GM21381 (cell line): ENCODE results near the gene SCN1A.
"Not testable (repeated sequence)": the region's sequence is repeated elsewhere in the genome, so short reads cannot be mapped to it uniquely, and the experiment has no call there.

ENCODE experiments used
- ATAC-seq: cut with Tn5 transposase; IDR thresholded peaks from one replicate; pipeline ENCODE4 v1.9.1; 2021; ENCODE audit warnings: mild to moderate bottlenecking, moderate library complexity; ENCODE audit not compliant: unreplicated experiment

SCN1A gene

GRCh38 chr2:166135849-166136258 is 8.0 kb upstream of the SCN1A start:
- no peak for ATAC-seq

- no peak for ATAC-seq
Observed at GRCh38 chr2:166135152-166135848, 7.5 kb upstream of the SCN1A start.

DNA sequence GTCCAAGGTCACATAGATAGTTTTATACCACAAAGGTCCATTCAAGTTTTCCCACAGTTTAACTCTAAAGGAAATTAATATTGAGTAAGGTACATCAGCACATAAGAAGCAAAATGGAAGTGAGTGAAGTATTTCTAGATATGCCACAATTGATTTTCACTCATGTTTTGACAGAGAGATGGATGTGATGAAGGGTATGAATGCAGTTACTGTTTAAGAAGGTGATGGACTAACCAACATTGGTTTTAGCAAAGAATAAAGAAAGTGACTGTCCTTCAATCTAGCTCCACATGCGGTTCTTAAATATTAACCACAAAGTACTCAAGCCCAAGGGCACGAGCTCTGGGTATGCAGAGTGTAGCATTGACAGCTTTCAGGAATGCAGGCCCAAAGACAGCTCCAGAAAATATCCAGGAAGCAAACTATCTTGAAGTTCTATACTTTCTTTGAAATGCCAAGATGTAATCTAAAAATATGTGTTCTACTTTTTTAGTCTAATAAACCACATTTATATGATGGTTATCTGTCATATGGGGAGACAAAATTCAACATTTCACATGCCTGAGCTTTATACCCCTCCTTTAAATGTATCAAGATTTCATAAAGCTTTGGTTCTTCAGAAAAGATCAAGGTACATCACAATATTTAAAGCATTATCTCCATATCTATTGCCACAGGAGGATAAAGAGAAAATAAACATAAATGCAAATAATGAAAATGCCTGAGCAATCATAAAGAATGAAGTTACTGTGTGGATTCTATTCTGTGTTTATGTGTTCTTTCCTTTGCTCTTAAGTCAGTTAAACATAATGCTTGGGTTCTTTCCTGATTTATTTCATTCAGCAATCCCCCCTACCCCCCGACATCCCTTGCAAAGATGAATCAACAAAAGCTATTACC is 6.7 kb upstream of the SCN1A start:
- ATAC-seq, result no peak

DNA sequence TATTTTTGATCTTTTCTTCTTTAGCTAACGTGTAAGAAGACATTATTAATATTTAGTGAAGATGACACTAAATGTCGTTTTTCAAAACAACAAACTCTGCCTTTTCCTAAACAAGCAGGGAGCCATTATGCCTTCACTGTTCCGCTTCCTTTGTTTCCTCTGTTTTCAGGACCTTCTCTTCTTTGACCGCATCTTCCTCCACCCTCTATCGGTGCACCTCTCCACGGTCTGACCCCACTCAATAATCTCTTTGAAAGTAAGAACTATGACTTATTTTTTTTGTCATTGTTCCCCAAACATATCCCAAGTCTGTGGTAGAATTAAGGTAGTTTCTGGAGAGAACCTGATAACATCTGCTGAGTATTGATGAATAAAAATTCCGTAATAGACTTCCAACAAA is 5.8 kb upstream of the SCN1A start:
- ATAC-seq, result no peak

DNA sequence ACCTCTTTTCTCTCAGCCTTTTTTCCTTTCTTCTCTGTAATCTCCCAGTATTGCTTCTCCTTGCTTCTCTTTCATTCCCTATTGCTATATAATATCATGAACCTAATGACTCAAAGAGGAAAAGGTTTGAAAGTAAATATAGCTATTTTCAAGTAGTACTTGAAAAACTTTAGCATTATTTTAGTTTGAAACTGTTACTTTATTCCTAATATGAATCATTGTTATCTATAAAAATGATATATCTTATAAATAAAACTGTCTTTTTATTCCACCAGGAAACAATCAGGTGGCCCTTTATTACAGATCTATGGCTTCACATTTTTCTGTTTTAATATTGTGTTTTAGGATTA is 311 bp upstream of the SCN1A start:
- no peak for ATAC-seq

DNA sequence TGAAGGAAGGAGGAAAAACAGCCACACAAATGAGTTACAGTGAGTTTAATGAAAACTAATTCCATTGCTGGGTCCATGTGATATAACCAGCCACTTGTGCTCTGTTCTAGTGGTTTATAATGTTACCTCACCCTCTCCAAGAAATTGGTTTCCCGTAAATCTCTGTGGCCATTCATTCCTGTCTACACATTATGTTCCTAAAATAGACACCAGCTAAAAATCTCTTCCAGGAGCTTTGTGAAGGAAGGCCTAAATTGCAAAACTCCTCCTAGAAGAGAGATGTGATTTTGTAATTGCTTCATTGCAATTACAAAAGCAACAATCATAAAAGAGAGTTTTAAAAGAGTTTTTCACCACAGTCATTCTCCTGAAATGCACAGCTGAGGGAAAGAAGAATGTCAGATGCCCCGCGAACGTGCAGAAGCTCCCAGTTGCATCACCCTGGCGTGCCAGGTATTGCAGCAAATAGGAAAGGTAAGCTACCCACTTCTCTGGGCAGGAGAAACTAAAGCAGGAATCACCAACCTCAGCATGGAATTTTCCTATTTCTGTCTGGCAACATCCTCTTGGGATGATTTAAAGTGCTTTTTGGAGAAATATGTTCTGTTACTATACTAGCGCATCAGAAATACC is 1.7 kb downstream of the SCN1A start:
- no peak for ATAC-seq

DNA sequence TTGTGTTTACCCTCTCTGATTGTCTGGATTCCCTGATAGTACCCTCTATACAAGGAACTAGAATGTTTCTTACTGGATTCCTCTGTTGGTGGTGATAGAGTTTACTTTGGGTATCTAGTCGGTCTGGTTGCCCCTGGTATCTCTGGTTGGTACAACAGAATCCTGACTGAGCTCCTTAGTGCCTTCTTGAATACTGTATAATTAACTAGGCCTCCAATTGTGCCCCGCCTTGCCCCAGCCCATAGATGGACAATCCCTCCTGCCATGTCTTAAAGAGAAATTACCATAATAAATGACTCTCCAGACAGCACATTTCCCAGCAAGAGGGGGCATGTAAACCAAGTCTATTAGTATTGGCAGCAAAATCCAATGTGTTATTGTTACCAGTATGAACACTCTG is 2.3 kb downstream of the SCN1A start:
- no peak for ATAC-seq

GRCh38 chr2:166118180-166118579 is 9.6 kb downstream of the SCN1A start:
- ATAC-seq, result no peak

GRCh38 chr2:166117491-166117890 is 10.3 kb downstream of the SCN1A start:
- ATAC-seq, result no peak

DNA sequence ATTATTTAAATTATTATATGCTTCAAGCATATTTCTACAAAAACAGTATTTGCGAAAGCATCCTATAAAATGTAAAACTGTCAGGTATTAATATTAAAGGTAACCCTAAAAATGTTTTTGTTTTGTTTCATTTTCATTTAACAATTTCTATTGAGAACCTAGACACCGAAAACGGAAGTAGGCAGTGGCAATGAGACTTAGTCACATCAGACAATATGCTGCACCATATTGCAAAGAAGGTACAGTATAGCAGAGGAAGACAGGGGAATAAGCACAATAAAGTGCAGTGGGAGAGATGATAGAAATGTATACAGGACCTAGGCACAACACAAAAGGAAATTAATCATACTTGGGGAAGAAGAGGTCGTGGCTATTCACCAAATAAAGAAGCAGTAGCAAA is 12.2 kb downstream of the SCN1A start:
- peak; percentile 82 for ATAC-seq

GRCh38 chr2:166112193-166112605 is 15.6 kb downstream of the SCN1A start:
- no peak for ATAC-seq

- no peak for ATAC-seq
Observed at GRCh38 chr2:166106431-166107015, 21.3 kb downstream of the SCN1A start.

- no peak for ATAC-seq
Observed at GRCh38 chr2:166104773-166105172, 23.0 kb downstream of the SCN1A start.

DNA sequence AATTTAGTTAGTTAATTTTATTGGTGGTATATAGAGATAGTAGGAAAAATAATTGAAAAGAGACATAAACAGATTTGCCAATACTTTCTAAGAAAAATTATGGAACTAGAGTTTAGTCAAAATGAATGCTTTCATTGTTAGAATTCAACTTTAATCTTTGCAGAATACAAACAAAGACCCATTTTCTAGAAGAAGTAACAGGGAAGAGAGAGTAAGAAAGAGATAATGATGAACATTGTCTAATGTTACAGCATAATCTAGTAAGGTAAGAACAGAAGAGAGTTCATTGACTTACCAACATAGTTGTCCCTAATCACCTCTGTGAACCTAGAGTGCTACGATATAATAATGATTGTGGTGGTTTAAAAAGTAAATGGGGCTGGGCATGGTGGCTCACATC is 23.7 kb downstream of the SCN1A start:
- ATAC-seq, result no peak

DNA sequence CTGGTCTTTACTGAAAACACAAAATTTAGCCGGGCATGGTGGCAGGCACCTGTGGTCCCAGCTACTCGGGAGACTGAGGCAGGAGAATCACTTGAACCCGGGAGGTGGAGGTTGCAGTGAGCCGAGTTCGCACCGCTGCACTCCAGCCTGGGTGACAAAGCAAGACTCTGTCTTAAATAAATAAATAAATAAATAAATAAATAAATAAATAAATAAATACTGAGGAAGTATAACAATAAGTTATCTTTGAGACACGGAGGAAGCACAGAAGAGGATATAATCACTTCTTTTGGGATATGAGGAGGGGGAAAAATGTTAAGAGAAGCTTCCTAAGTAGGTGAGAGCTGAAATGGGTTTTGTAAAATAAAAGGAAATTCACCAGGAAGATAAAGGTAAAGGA is 24.5 kb downstream of the SCN1A start:
- not testable (repeated sequence) for ATAC-seq

- ATAC-seq, result no peak
Observed at GRCh38 chr2:166094325-166094724, 33.5 kb downstream of the SCN1A start.

GRCh38 chr2:166092889-166093288 is 34.9 kb downstream of the SCN1A start:
- no peak for ATAC-seq

- ATAC-seq, result no peak
Observed at GRCh38 chr2:166091439-166091838, 36.4 kb downstream of the SCN1A start.

GRCh38 chr2:166090908-166091307 is 36.9 kb downstream of the SCN1A start:
- ATAC-seq, result no peak

- no peak for ATAC-seq
Observed at GRCh38 chr2:166090346-166090745, 37.5 kb downstream of the SCN1A start.

DNA sequence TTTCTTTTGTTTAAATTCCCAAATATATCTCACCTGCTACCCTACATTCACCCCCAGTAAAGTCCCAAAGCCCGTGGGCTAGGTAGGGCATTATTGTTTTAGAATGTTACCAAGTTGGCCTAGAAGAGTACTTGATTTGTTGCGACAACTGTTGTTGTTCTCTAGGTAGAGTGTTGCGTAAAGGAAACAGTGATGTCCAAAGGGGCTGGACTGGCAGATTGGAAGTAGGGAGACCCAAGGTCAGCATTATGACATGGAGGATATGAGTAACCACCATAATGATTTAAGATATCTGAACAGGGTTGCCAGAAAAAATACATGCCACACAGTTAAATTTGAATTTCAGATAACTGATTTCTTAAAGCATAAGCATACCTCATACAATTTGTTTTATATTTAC is 39.2 kb downstream of the SCN1A start:
- no peak for ATAC-seq

GRCh38 chr2:166084301-166084700 is 43.5 kb downstream of the SCN1A start:
- ATAC-seq, result no peak
